ENCODE data around the gene LRRC61.

GRCh38 chr7:150381096-150381495 is 57.9 kb downstream of the LRRC61 start:
- TF ChIP-seq CTCF (conservative IDR thresholded peaks at IDR 0.05 in 1 of 2, IDR thresholded peaks at IDR 0.05 in 1 of 2; ENCODE audit: extremely low read depth in 1 of 2, insufficient read depth in 1 of 2, low read depth in 1 of 2, low read length in 2 of 2) (no peak), EZH2 (IDR thresholded peaks at IDR 0.05; ENCODE audit: borderline replicate concordance, low read length) (no peak)

Measured in mammary epithelial cell (primary cell).